ENCODE data around the gene BTG4.

Gene BTG4

DNA sequence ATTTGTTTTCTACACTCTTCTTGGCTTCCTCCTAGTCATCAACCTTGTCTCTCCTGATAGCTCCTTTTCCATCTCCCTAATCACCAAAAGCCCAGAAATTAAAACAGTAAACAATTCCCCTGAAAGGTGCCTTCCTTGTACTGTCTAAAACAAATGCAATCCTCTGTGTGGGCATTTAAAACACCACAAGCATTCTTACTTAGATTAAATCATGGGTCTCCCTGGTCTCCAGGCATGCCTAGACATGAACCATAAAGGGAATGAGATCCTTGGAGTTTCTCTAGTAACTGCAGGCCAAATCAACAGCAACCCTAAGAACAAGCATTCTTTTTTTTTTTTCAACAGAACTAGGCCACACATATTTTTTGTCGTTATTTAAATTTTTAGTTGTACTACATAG, 1.9 kb downstream of the BTG4 start:
- Histone ChIP-seq H3K36me3 (ENCODE audit: control insufficient read depth, insufficient read depth, low read length) (no peaks in the 10 kb centered on the region), H3K27me3 (replicated peaks; ENCODE audit: control insufficient read depth, insufficient read depth, low read length) (peaks cover 4% of the 10 kb centered on the region; the same call in 1 of the 2 replicates), H3K4me3 (replicated peaks; ENCODE audit: low read depth, low read length) (no peak overlapping the region)
- TF ChIP-seq, protein P1, sequence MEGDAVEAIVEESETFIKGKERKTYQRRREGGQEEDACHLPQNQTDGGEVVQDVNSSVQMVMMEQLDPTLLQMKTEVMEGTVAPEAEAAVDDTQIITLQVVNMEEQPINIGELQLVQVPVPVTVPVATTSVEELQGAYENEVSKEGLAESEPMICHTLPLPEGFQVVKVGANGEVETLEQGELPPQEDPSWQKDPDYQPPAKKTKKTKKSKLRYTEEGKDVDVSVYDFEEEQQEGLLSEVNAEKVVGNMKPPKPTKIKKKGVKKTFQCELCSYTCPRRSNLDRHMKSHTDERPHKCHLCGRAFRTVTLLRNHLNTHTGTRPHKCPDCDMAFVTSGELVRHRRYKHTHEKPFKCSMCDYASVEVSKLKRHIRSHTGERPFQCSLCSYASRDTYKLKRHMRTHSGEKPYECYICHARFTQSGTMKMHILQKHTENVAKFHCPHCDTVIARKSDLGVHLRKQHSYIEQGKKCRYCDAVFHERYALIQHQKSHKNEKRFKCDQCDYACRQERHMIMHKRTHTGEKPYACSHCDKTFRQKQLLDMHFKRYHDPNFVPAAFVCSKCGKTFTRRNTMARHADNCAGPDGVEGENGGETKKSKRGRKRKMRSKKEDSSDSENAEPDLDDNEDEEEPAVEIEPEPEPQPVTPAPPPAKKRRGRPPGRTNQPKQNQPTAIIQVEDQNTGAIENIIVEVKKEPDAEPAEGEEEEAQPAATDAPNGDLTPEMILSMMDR (IDR thresholded peaks at IDR 0.05; ENCODE audit: insufficient read depth, low read length, poor library complexity, severe bottlenecking), result no peak
- DNase-seq (ENCODE audit: extremely low read depth, insufficient read length), result no peak

DNA sequence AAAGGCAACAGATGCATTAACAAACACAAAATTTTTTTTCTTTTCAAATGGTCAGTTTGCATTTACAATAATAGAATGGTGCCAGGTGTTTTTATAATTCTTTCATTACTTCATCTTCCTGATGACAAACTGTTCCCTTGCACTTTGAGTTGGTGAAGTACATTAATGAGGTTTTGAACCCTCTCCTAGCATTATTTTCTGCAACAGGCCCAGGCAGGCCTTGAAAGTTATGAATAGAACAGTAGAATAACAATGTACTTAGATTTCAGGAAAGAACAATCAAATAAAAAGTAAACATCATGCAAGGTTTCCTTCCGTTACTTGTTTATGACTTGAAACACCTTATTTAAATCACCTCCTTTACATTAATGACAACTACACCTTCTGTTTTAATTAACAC, 9.6 kb downstream of the BTG4 start:
- H3K4me3 ChIP-seq (replicated peaks; ENCODE audit: low read depth, low read length), result no peak overlapping the region
- no peaks in the 10 kb centered on the region; the same call in 1 of the 2 replicates for H3K27me3 ChIP-seq (replicated peaks; ENCODE audit: control insufficient read depth, insufficient read depth, low read length)
- TF ChIP-seq, protein P1 (IDR thresholded peaks at IDR 0.05; ENCODE audit: insufficient read depth, low read length, poor library complexity, severe bottlenecking), result no peak
- no peaks in the 10 kb centered on the region for H3K36me3 ChIP-seq (ENCODE audit: control insufficient read depth, insufficient read depth, low read length)
- DNase-seq (ENCODE audit: extremely low read depth, insufficient read length), result no peak

DNA sequence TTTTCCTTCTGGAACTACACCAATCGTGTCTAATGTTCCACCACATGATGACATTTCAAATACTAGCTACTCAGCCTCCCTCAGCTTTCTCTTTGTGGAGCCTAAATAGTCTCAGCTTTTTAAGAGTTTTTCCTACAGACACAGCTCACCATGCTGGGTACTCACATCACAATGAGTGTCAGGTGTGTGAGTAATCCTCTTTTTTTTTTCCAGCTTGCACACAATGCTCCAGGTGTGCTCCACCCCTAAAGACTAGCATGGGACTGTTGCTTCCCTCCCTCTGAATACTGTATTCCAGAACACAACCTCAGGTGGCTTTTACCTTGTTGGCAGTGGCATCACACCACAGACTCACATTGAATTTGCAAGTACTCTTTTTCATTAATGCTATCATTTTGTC, 11.7 kb downstream of the BTG4 start:
- Histone ChIP-seq H3K4me3 (replicated peaks; ENCODE audit: low read depth, low read length) (no peak overlapping the region), H3K36me3 (ENCODE audit: control insufficient read depth, insufficient read depth, low read length) (no peaks in the 10 kb centered on the region), H3K27me3 (replicated peaks; ENCODE audit: control insufficient read depth, insufficient read depth, low read length) (no peaks in the 10 kb centered on the region; the same call in 1 of the 2 replicates)
- no peak for DNase-seq (ENCODE audit: extremely low read depth, insufficient read length)
- TF ChIP-seq, protein P1 (IDR thresholded peaks at IDR 0.05; ENCODE audit: insufficient read depth, low read length, poor library complexity, severe bottlenecking), result no peak

DNA sequence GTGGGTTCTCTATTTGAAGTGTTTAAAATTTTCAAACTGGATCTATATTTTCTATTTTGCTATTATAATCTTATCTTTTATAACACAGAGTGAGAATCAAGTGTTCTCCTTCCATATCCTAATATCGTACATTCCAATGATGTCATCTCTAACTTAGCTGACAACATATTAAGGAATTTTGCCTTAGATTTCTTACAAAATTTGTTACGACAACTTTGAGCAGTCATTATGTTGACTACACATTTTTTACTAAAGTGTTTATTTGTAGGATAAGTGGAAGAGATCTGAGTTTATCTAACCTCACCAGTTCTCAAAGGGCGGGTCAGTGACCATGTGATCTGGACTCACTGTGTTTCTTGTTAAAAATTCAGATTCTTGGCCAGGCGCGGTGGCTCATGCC, 12.7 kb downstream of the BTG4 start:
- H3K36me3 ChIP-seq (ENCODE audit: control insufficient read depth, insufficient read depth, low read length), result no peaks in the 10 kb centered on the region
- TF ChIP-seq, protein P1 (IDR thresholded peaks at IDR 0.05; ENCODE audit: insufficient read depth, low read length, poor library complexity, severe bottlenecking), result no peak
- no peaks in the 10 kb centered on the region; the same call in 1 of the 2 replicates for H3K27me3 ChIP-seq (replicated peaks; ENCODE audit: control insufficient read depth, insufficient read depth, low read length)
- no peak for DNase-seq (ENCODE audit: extremely low read depth, insufficient read length)
- H3K4me3 ChIP-seq (replicated peaks; ENCODE audit: low read depth, low read length), result no peak overlapping the region

DNA sequence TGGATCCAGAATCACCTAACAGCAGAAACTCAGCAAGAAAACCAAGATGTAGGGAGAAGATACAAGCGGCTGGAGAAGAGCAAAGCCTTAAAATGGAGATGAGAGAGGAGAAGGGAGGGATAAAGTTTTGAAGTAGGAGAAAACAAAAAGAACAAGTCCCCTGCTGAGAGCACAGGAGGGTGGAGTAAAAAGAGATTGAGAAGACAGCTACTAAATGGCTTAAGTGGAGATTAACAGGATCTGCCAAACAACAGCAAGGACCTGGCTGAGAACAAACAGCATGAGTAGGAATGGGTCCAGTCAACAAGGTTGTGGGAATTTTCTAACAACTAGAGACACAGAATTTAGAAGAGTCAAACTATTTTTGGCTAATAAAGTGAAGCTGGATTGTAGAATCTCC, 18.1 kb downstream of the BTG4 start:
- DNase-seq (ENCODE audit: extremely low read depth, insufficient read length), result no peak
- Histone ChIP-seq H3K36me3 (ENCODE audit: control insufficient read depth, insufficient read depth, low read length) (no peaks in the 10 kb centered on the region), H3K27me3 (replicated peaks; ENCODE audit: control insufficient read depth, insufficient read depth, low read length) (no peaks in the 10 kb centered on the region; the same call in 1 of the 2 replicates), H3K4me3 (replicated peaks; ENCODE audit: low read depth, low read length) (no peak overlapping the region)
- TF ChIP-seq, protein P1 (IDR thresholded peaks at IDR 0.05; ENCODE audit: insufficient read depth, low read length, poor library complexity, severe bottlenecking), result no peak

DNA sequence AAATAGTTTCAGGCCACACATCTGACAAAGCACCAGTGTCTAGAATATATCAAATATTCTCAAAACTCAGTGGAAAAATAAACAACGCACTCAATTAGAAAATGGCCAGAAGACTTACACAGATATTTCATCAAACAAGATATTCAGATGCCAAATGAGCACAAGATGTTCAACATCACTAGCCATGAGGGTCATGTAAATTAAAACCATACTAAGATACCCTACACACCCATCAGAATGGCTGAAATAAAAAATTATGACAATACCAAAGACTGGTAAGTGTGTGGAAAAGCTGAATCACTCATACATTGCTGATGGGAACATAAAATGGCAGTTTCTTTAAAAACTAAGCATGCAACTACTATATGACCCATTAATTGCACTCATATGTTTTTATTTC, 21.7 kb downstream of the BTG4 start:
- DNase-seq (ENCODE audit: extremely low read depth, insufficient read length), result no peak
- Histone ChIP-seq H3K36me3 (ENCODE audit: control insufficient read depth, insufficient read depth, low read length) (no peaks in the 10 kb centered on the region), H3K4me3 (replicated peaks; ENCODE audit: low read depth, low read length) (no peak overlapping the region), H3K27me3 (replicated peaks; ENCODE audit: control insufficient read depth, insufficient read depth, low read length) (no peaks in the 10 kb centered on the region)
- TF ChIP-seq, protein P1 (IDR thresholded peaks at IDR 0.05; ENCODE audit: insufficient read depth, low read length, poor library complexity, severe bottlenecking), result no peak

Measured in GM06990 (cell line).